ENCODE measurements around the gene TBC1D10A.

DNA sequence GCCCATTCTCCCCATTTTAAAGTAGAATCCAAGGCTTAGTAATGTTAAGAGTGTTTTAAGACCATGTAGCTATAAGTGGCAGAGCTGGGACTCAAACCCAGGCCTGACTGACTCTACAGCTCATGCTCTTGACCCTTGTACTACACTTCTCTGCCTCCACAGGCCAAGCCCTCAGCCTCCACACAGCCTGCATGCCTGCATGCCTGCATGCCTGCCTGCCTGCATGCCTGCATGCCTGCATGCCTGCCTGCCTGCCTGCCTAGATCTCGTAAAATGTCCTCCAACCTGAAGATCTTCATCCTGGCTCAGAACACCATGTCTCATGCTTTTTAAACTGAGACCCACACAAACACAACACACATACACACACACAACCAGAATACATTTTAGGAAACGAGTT, 18.6 kb downstream of the TBC1D10A start:
- TF ChIP-seq, protein P1, sequence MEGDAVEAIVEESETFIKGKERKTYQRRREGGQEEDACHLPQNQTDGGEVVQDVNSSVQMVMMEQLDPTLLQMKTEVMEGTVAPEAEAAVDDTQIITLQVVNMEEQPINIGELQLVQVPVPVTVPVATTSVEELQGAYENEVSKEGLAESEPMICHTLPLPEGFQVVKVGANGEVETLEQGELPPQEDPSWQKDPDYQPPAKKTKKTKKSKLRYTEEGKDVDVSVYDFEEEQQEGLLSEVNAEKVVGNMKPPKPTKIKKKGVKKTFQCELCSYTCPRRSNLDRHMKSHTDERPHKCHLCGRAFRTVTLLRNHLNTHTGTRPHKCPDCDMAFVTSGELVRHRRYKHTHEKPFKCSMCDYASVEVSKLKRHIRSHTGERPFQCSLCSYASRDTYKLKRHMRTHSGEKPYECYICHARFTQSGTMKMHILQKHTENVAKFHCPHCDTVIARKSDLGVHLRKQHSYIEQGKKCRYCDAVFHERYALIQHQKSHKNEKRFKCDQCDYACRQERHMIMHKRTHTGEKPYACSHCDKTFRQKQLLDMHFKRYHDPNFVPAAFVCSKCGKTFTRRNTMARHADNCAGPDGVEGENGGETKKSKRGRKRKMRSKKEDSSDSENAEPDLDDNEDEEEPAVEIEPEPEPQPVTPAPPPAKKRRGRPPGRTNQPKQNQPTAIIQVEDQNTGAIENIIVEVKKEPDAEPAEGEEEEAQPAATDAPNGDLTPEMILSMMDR (conservative IDR thresholded peaks at IDR 0.05), result no peak
- TF ChIP-seq EZH2 (IDR thresholded peaks at IDR 0.05; ENCODE audit: low read depth), result no peak

All from PC-9 (cell line).